Lower leg skin (tissue), 4 donors: ENCODE data around the gene AAGAB. TPM values are rescaled to one million over a fixed set of nuclear protein-coding genes. Genes with fewer than 3 reads are reported as not detected.

Source experiments
- DNase-seq, 2 donors: peaks; one replicate each; pipeline ENCODE4 v3.0.0-alpha.2; 2019; ENCODE audit warnings: low spot score in 2 of 2
- H3K4me3 ChIP-seq: fragments of 200-600 bp; sonication (generic); 2 replicates; pipeline ENCODE4 v1.5.1; 2017; ENCODE audit warnings: mild to moderate bottlenecking, low read depth; ENCODE audit not compliant: poor library complexity, severe bottlenecking
- POLR2A ChIP-seq, 2 donors: fragments of 450-650 bp; IDR thresholded peaks; one replicate each; pipeline ENCODE4 v1.6.1; 2016 to 2017; ENCODE audit warnings: antibody characterized with exemption in 2 of 2, mild to moderate bottlenecking in 1 of 2, moderate library complexity in 1 of 2
- WGBS, 2 donors: methylation state at CpG; one replicate each; pipeline ENCODE4 v1.1.5; 2018; 5-methylcytosine and 5-hydroxymethylcytosine counted together
- intact Hi-C: fragments of 100-400 bp; cut with DNase I; formaldehyde crosslinking; loops from one replicate; pipeline ENCODE4 v1.15.0; 2023; ENCODE audit warnings: low total_unique reads
- total RNA-seq, 4 donors: library from RNA; depleted of rRNA; stranded (reverse); fragments of >200 nt; gene quantifications; one replicate each; pipeline ENCODE4 v1.1.0, GENCODE V29; 2016
- TF ChIP-seq, protein P1 (sequence below), 3 donors: fragments of 450-650 bp; IDR thresholded peaks; one replicate each; pipeline ENCODE4 v1.5.1; 2016; ENCODE audit warnings: antibody characterized with exemption in 3 of 3, mild to moderate bottlenecking in 3 of 3, moderate library complexity in 2 of 3

AAGAB gene
- total RNA-seq, 4 donors from 2014 or later = 11.3 to 23.4 (median 17.5) TPM

GRCh38 chr15:67173786-67174185, 80.7 kb downstream of the AAGAB start:
- DNase-seq = no peak
- intact Hi-C loops = no loop called here
- H3K4me3 ChIP-seq = no peak overlapping the region
- TF ChIP-seq, protein P1, sequence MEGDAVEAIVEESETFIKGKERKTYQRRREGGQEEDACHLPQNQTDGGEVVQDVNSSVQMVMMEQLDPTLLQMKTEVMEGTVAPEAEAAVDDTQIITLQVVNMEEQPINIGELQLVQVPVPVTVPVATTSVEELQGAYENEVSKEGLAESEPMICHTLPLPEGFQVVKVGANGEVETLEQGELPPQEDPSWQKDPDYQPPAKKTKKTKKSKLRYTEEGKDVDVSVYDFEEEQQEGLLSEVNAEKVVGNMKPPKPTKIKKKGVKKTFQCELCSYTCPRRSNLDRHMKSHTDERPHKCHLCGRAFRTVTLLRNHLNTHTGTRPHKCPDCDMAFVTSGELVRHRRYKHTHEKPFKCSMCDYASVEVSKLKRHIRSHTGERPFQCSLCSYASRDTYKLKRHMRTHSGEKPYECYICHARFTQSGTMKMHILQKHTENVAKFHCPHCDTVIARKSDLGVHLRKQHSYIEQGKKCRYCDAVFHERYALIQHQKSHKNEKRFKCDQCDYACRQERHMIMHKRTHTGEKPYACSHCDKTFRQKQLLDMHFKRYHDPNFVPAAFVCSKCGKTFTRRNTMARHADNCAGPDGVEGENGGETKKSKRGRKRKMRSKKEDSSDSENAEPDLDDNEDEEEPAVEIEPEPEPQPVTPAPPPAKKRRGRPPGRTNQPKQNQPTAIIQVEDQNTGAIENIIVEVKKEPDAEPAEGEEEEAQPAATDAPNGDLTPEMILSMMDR (IDR thresholded peaks at IDR 0.05) = no peak
- no peak for TF ChIP-seq POLR2A (IDR thresholded peaks at IDR 0.05)
- 88 to 93% methylated on average over 8 of the region's 8 CpGs for WGBS, 2 donors

GRCh38 chr15:67173005-67173404, 81.5 kb downstream of the AAGAB start:
- H3K4me3 ChIP-seq = no peak overlapping the region
- TF ChIP-seq POLR2A (IDR thresholded peaks at IDR 0.05) = no peak
- TF ChIP-seq, protein P1 (IDR thresholded peaks at IDR 0.05) = no peak
- WGBS, 2 donors = 84 to 93% methylated on average over 8 of the region's 8 CpGs
- intact Hi-C loops = no loop called here
- DNase-seq = no peak

DNA sequence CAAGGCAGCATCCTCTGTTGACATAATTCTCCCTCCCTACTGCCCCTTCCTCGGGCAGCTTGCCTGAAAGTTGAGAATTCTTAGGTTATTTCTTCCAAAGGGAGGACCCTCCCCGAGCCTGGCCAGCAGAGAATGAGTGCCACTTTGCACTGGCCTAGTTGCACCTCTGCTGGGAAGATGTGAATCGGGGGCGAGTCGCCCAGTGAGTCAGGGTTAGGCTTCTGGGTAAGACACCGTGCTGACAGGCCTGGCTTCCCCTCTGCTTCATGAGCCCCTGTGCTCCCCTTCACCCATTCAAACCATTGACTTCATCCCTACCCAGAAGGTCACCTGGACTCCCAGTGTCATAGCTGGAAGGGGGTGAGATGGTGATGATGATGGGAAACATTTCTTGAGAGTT, 82.3 kb downstream of the AAGAB start:
- intact Hi-C loops = no loop called here
- TF ChIP-seq POLR2A (IDR thresholded peaks at IDR 0.05) = no peak
- TF ChIP-seq, protein P1 (IDR thresholded peaks at IDR 0.05) = no peak
- no peak for DNase-seq
- no peak overlapping the region for H3K4me3 ChIP-seq
- WGBS, 2 donors = 87 to 94% methylated on average over 6 of the region's 6 CpGs

GRCh38 chr15:67171471-67171870, 83.0 kb downstream of the AAGAB start:
- intact Hi-C loops = no loop called here
- WGBS, 2 donors = 70 to 75% methylated on average over 4 of the region's 4 CpGs
- H3K4me3 ChIP-seq = no peak overlapping the region
- DNase-seq = no peak
- no peak for TF ChIP-seq POLR2A (IDR thresholded peaks at IDR 0.05)
- TF ChIP-seq, protein P1 (IDR thresholded peaks at IDR 0.05) = no peak

GRCh38 chr15:67170143-67170925, 84.1 kb downstream of the AAGAB start:
- intact Hi-C loops = no loop called here

More at GRCh38 chr15:67170143-67170925, 84.1 kb downstream of the AAGAB start:
- DNase-seq = no peak
- WGBS, 2 donors = 85% methylated on average over 12 of the region's 12 CpGs
- no peak overlapping the region for H3K4me3 ChIP-seq
- TF ChIP-seq, protein P1 (IDR thresholded peaks at IDR 0.05) = no peak
- no peak for TF ChIP-seq POLR2A (IDR thresholded peaks at IDR 0.05)
